GM21576 (cell line): ENCODE results near the gene SH3RF2.

Experiments used
- ATAC-seq: cut with Tn5 transposase; IDR thresholded peaks from one replicate; pipeline ENCODE4 v1.9.1; 2021; ENCODE audit warnings: mild to moderate bottlenecking, moderate library complexity; ENCODE audit not compliant: unreplicated experiment

SH3RF2 gene

GRCh38 chr5:145921211-145921610 lies 15.2 kb upstream of the SH3RF2 start:
- ATAC-seq: no peak

GRCh38 chr5:145922059-145922458 lies 14.3 kb upstream of the SH3RF2 start:
- no peak for ATAC-seq

DNA sequence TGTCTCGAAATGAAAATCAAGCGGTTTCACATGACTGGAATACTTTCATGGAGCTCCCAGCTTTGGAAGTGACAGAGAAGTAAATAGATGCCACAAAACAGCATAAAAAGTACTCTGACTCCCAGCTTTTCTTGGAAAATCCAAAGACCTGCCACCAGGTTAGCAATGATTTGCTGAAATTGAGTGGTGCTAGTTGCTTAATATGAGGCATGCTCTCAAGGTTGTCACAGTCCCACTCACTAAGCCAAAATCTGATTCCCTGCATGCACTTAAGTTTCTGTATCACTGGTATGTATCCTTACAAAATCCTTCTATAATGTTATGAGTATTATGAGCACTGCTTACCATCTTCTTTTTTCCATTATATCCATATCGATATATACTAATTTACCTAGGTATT lies 13.0 kb upstream of the SH3RF2 start:
- ATAC-seq: no peak

DNA sequence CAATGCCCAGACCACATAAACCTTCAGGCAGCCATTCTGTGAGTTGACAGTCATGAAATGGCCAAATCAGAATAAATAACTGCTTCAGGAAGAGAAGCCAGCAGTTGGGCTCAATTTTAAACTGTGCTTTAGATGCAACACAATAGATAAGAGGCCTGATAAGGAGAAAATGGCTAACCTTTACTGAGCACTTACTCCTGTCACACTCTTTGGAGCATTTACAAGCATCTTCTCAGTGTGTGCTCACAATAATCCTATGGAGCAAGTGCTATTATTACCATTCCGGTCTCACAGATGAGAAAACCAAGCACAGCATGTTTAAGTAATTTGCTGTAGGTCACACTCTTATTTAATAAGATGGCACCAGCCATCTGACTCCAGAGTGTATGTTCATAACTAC lies 11.5 kb upstream of the SH3RF2 start:
- ATAC-seq: no peak

DNA sequence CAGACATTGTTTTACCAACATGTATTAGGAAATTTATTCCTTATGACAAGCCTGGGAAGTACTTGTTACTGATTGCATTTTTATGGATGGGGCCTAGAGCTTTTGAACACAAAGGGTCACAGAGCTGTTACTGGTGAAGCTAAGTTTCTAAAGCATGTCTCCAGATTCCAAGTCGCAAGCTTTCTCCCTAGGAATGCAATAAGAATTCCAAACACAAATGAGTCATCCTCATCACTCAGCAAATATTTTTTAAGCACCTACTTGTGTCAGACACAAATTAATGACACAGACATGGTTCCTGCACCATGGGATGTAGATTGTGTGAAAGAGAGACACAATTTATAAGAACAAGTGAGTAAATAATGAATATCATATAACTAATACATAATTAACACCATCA lies 11.0 kb upstream of the SH3RF2 start:
- ATAC-seq: no peak

- no peak for ATAC-seq
Measured at GRCh38 chr5:145925803-145926202, 10.6 kb upstream of the SH3RF2 start.

DNA sequence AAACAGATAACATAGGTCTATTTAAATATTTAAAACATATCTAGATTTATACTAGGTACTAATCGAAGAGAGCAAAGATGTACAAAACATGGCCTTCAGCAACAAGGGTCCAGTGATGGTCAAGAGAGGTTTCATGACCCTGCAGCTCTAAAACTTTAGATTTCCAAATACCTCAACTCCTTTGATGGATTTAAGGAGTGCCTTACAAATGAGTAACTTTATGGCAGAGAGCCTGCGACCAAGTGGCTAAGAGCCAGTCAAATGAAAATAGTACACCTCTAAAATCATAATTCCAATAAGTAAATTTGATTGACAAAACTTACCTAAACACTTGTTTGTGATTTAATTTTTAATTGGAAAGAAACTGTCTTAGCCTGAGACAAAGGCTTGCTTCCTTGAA lies 4.7 kb upstream of the SH3RF2 start:
- no peak for ATAC-seq

DNA sequence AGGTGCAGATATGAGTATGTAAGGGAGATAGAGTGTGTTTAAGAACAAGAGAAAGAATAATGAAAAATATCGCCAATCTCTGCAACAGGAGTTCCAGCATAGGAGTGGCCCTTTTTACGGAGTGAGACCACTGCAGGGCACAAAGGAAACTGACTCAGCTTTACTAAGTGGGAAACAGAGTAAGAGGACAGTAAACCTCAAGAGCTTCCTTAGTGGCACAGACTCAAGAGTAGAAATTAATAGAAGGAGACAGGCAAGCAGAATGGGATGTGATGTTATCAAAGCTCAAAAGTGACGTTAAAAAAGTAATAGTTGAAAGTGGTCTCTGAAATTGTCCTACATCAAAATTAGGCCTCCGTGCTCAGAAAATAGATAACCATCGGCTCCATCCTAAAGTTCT lies 2.1 kb upstream of the SH3RF2 start:
- no peak for ATAC-seq

- ATAC-seq: no peak
Measured at GRCh38 chr5:145937432-145938250, 1.3 kb downstream of the SH3RF2 start.

DNA sequence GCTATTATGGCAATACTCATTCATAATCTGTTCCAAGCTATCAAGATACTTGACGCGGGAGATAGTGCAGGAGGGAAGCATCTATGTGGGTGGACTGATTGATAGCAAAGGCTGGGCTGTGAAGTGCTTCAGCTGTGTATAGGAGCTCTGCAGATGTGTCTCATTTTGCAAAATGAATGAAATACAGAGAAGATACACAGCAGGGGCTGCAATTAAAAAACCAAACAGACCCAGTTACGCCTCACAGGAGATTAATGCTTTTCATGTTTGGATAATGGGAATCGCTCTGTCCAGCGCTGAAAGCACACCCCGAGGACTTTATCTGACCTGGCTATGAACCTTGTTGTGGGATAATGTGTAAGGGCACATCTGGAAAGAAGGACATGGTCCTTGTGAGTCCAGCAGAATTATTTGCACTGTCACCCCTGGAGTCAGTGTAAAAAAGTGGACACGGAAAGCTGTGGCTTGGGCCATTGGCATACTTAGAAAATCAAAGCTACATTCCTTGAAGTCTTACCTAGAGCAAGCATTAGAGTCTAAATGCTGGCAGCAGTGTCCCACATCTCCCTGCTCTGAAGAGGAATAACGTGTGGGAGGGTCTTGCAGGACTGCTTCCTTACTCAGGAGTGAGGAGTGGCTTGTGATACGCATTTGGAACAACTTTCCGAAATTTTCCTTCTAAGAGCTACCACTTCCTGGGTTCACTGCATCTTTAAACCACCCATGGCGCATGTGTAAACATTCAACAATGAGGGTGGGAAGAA lies 2.6 kb downstream of the SH3RF2 start:
- no peak for ATAC-seq

DNA sequence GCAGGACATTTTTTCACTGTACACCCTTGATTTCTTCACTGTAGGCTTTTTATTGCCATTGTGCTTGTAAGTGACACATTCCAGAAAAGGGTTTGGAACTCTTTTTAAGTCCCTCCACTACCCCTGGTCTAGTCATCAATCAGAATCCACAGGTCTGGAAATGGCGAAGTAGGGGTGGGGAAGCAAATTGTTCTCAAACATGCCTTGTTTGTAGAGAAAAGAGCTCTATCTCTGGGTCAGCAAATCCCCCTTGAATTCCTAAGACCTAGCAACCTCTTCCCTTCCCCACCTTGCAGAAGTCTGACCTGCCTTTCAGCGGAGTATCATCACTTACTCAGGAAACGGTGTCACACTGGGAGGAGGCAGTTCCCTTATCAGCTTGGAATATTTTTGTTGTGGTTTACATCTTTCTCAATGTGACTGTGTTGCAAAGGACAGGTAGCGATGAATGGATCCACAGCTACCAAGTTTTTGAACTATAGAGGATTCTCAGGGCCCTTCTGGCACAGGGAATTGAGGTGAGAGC lies 3.2 kb downstream of the SH3RF2 start:
- no peak for ATAC-seq

DNA sequence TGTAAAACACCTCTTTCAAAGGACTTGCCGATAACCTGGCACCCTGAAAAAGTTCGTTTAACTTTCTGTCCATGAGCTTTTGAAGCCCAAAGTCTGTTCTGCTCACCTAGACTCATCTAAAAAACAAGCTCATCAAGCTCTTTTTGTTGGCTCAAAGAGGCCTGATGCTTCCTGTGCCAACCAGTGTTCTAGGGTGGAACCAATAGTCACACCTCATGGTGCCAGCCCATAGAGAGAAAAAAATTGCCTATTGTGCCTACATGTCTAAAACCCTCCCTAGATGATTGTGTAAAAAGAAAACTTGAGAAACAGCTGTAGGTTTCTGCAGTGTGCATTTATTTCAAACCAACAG lies 4.7 kb downstream of the SH3RF2 start:
- ATAC-seq: no peak

- no peak for ATAC-seq
Measured at GRCh38 chr5:145941448-145942130, 5.2 kb downstream of the SH3RF2 start.

- ATAC-seq: no peak
Measured at GRCh38 chr5:145942201-145942600, 5.8 kb downstream of the SH3RF2 start.

GRCh38 chr5:145942749-145943148 lies 6.4 kb downstream of the SH3RF2 start:
- no peak for ATAC-seq

DNA sequence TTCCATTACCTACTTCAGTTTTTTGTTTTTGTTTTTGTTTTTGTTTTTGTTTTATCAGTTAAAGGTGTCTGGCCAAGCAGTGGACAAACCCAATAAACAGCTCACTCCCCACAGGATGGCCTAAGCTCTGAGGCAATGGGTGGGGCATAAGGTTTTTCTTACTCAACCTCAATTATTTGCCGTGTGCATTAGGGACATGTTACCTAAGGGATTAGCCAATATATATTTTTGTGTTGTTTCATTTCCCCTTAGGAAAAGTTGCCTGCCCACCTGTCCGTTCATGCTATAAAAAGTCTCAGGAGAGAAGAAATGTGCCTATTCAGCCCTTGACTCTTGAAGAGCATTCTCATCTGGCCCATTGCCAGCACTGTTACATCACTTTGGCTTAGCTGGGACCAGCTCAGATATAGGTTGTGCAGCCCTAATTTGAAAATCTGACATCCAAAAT lies 7.3 kb downstream of the SH3RF2 start:
- ATAC-seq: no peak

- no peak for ATAC-seq
Measured at GRCh38 chr5:145944328-145944727, 8.0 kb downstream of the SH3RF2 start.

DNA sequence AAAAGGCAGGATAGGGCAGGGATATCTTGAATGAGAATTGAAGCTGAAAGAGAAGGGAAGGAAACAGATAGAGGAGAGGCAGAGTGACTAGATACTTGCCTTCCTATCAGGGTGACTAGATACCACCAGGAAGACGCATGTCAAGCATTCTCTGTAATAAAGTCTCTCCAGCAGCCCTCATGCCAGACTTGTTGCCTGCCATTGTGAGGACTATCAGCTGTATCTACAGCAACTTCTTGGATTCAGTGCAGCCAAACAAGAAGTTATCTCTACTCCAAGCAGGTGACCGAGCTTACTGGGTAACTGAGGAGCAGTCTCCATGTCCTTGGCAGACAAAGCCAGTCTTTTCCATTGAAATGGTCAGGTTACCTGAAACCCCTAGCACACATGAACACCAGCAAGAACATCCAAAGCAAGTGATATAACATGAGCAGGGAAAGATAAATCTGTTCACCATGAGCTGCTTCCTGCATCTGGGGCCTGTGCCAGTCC lies 9.3 kb downstream of the SH3RF2 start:
- no peak for ATAC-seq

GRCh38 chr5:145946112-145946861 lies 9.9 kb downstream of the SH3RF2 start:
- peak; percentile 84 for ATAC-seq

DNA sequence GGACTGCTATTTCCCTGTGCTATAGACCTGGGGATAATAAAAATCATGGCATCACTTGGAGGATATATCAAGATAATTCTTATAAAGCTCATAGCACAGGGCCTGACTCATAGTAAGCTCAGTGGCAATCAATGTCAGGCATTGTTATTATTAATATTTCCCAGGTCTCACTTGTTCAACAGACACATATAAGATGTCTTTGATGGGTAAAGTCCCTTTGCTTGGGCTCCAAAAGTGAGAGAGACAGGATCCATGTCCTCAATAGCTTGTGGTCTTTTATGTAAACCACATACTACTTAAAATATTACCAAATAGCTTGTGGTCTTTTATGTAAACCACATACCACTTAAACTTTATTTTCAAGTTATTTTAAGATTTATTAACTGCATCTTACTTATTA lies 11.2 kb downstream of the SH3RF2 start:
- ATAC-seq: no peak

- ATAC-seq: no peak
Measured at GRCh38 chr5:145948047-145948446, 11.7 kb downstream of the SH3RF2 start.
